ENCODE data around the gene EXD1.

GRCh38 chr15:41151451-41152005 lies 79.0 kb downstream of the EXD1 start:
- TF ChIP-seq NAIF1 (CRISPR knock-in tag; IDR thresholded peaks at IDR 0.05; ENCODE audit: borderline replicate concordance), result no peak
- TF ChIP-seq SNAPC5 (CRISPR knock-in tag; IDR thresholded peaks at IDR 0.05; ENCODE audit: borderline replicate concordance), result no peak
- no peak for TF ChIP-seq NR2F1 (CRISPR knock-in tag; IDR thresholded peaks at IDR 0.05)
- TF ChIP-seq E2F1 (CRISPR knock-in tag; IDR thresholded peaks at IDR 0.05), result no peak
- TF ChIP-seq EP300 (IDR thresholded peaks at IDR 0.05; ENCODE audit: low read depth in 2 of 2, low read length in 2 of 2), result no peak
- TF ChIP-seq EP300 (CRISPR knock-in tag; IDR thresholded peaks at IDR 0.05; ENCODE audit: borderline replicate concordance), result no peak
- no peak for TF ChIP-seq ZNF18 (CRISPR knock-in tag; IDR thresholded peaks at IDR 0.05; ENCODE audit: insufficient replicate concordance)
- TF ChIP-seq TOE1 (CRISPR knock-in tag; IDR thresholded peaks at IDR 0.05), result no peak
- TF ChIP-seq ELF4 (CRISPR knock-in tag; IDR thresholded peaks at IDR 0.05; ENCODE audit: borderline replicate concordance), result no peak
- TF ChIP-seq MZF1 (CRISPR knock-in tag; IDR thresholded peaks at IDR 0.05; ENCODE audit: borderline replicate concordance), result no peak
- no peak for TF ChIP-seq HMG20B (CRISPR knock-in tag; conservative IDR thresholded peaks at IDR 0.05)
- no peak for TF ChIP-seq NFE2L1 (CRISPR knock-in tag; IDR thresholded peaks at IDR 0.05; ENCODE audit: borderline replicate concordance)
- no peak for TF ChIP-seq CEBPG (CRISPR knock-in tag; IDR thresholded peaks at IDR 0.05)

Measured in HepG2 (cell line).